Stimulated activated naive CD4-positive, alpha-beta T cell (primary cell): ENCODE results near the gene INSYN2B.

ENCODE experiments used
- DNase-seq, 6 experiments: peaks; one replicate each; lab custom pipeline; 2025; lab: John Stamatoyannopoulos, UW

INSYN2B gene

GRCh38 chr5:169933127-169933526, 47.2 kb downstream of the INSYN2B start:
- DNase-seq: no peak

GRCh38 chr5:169923988-169924387, 56.3 kb downstream of the INSYN2B start:
- DNase-seq: no peak

GRCh38 chr5:169922474-169922873, 57.8 kb downstream of the INSYN2B start:
- DNase-seq: no peak

- DNase-seq: no peak
Observed at GRCh38 chr5:169921949-169922348, 58.3 kb downstream of the INSYN2B start.

- DNase-seq: no peak
Observed at GRCh38 chr5:169921384-169921783, 58.9 kb downstream of the INSYN2B start.

- no peak for DNase-seq
Observed at GRCh38 chr5:169920474-169920873, 59.8 kb downstream of the INSYN2B start.

- no peak for DNase-seq
Observed at GRCh38 chr5:169918228-169918627, 62.1 kb downstream of the INSYN2B start.

- DNase-seq: no peak
Observed at GRCh38 chr5:169917500-169917899, 62.8 kb downstream of the INSYN2B start.

GRCh38 chr5:169914766-169915165, 65.5 kb downstream of the INSYN2B start:
- DNase-seq: no peak

GRCh38 chr5:169913479-169913878, 66.8 kb downstream of the INSYN2B start:
- no peak for DNase-seq

- no peak for DNase-seq
Observed at GRCh38 chr5:169911448-169912212, 68.7 kb downstream of the INSYN2B start.

- no peak for DNase-seq
Observed at GRCh38 chr5:169910393-169910792, 69.9 kb downstream of the INSYN2B start.

GRCh38 chr5:169909945-169910344, 70.3 kb downstream of the INSYN2B start:
- DNase-seq: no peak

- DNase-seq: no peak
Observed at GRCh38 chr5:169908864-169909263, 71.4 kb downstream of the INSYN2B start.

- no peak for DNase-seq
Observed at GRCh38 chr5:169906745-169907649, 73.3 kb downstream of the INSYN2B start.

GRCh38 chr5:169905017-169905416, 75.3 kb downstream of the INSYN2B start:
- no peak for DNase-seq

GRCh38 chr5:169904508-169904907, 75.8 kb downstream of the INSYN2B start:
- DNase-seq: no peak

GRCh38 chr5:169904059-169904458, 76.2 kb downstream of the INSYN2B start:
- DNase-seq: no peak

GRCh38 chr5:169901896-169902295, 78.4 kb downstream of the INSYN2B start:
- DNase-seq: no peak

- DNase-seq: no peak
Observed at GRCh38 chr5:169897481-169897880, 82.8 kb downstream of the INSYN2B start.

- no peak for DNase-seq
Observed at GRCh38 chr5:169895926-169896325, 84.4 kb downstream of the INSYN2B start.

- DNase-seq: no peak
Observed at GRCh38 chr5:169893571-169893970, 86.7 kb downstream of the INSYN2B start.

GRCh38 chr5:169893010-169893409, 87.3 kb downstream of the INSYN2B start:
- no peak for DNase-seq
